ENCODE results near the gene FBXO48.
"Not testable (repeated sequence)": the region's sequence is repeated elsewhere in the genome, so short reads cannot be mapped to it uniquely, and the experiment has no call there.

Gene FBXO48, protein sequence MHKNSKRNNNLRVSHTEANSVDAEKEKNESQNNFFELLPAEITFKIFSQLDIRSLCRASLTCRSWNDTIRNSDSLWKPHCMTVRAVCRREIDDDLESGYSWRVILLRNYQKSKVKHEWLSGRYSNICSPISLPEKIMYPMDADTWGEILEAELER

DNA sequence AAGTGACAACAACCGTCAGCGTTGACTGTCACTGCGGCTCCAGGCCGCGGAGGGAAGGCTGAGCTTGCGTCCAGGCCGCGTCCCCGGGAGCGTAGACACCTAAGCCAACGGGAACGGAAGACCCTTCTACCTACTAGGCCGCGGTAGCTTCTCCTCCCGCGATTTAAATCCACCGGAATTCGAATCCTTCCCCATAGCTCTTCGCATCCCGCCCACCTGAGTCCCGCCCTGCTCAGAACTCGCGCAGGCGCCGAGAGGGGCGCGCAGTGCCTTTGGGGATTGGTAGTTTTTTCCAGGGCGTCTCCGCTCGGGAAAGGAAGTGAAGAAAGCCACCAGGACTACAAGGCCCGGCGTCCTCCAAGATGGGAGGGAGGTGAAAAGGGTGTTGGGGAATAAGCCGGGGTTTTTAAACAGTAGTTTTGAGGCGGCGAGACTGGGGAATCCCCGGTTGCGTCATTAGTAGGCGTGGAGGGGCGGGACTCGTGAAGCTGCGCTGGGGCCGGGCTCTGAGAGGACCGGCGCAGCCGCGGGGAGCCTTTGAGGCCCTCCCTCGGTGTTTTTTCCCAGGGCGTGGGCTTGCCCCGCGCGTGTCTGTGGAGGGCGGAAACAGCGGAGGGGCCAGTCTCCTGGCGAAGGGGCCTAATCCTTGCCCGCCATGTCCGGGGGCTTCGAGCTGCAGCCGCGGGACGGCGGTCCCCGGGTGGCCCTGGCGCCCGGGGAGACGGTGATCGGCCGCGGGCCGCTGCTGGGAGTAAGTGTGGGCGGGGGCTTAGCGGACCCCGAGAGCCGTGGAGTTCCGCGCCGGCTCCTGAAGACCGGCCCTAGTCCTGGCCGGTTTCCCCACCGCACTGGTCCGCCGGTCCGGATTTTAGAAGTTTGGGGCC is at the start of gene FBXO48, which contains the start of gene APLF:
Gene FBXO48, minus strand, starts transcription at position 218 of the 884 bp plus-strand sequence. CDS start 2,149 bp downstream, outside the sequence.
Gene APLF, plus strand, starts transcription at position 509 of the 884 bp plus-strand sequence. Its CDS starts 147 bp downstream, at position 656.
- DNase-seq = peak; percentile 96 to 99 (median 98)

DNA sequence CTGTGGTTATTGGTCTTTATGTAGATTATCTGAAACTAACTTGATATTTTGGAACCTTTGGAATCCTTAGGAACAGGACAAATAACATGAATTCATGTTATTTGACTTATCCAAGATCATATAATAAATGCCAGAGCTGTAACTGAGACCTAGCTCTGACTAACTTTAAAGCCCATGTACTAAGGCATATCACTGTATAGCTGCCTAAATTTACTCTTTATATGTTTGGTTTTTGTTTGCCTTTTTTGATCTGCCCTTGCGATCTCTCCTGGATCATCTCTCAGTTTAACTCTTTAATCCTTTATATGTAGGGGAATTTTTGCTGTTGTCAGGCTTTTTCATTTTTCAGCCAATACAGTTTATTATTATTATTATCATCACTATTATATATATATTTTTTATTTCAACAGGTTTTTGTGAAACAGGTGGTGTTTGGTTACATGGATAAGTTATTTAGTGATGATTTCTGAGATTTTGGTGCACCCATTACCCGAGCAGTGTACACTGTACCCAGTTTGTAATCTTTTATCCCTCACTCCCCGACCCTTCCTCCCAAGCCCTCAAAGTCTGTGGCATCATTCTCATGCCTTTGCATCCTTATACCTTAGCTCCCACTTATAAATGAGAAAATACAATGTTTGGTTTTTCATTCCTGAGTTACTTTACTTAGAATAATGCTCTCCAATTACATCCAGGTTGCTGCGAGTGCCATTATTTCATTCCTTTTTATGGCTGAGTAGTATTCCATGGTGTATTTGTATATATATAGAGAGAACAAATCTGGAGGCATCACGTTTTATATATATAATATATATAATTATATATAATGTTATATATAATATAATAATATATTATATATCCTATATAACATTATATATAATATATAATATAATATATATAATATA is 49.2 kb upstream of the FBXO48 start:
- DNase-seq = peak in 2 of 6 experiments; percentile 48 to 50

DNA sequence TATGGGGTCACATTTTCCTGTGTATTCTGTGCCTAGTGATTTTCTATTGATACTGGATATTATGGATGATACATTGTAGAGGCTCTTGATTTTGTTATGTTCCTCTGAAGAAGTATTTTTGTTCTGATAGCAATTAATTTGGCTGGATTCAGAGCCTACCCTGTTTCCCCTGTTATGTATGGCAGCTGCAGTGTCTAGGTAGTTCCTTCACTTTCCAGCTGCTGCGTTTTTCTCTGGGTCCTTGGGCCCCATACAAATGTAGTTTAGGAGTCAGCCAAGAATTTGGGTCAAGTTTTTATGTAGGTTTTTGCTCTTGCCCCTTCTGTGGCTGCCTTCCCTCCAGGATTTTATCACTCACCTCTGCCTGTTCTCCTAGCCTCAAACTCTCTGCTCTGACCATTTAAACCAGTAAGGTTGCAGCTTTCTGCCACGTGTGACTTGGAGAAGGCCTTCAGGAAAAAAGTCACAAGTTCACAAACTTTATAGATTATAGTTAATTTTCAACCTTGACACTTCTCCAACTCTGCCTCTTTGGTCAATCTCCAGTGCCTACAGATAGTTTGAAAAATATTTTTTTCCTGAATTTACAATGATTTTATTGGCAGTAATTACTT is 47.3 kb upstream of the FBXO48 start:
- no peak for DNase-seq

DNA sequence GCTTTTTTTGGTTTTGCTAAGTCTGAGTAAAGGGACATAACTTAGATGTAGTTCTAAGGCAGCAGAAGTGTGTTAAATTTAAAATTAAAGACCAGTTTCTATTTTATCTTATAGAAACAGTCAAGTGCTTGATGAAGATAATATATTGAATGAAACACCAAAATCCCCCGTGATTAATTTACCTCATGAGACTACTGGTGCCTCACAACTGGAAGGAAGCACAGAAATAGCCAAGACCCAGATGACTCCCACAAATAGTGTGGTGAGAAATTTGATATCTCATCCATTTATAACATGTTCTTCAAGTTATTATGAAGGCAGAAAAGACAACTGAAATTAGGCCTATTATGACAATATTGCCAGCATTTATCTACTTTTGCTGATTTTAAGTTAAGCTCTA is 45.9 kb upstream of the FBXO48 start:
- DNase-seq = no peak

DNA sequence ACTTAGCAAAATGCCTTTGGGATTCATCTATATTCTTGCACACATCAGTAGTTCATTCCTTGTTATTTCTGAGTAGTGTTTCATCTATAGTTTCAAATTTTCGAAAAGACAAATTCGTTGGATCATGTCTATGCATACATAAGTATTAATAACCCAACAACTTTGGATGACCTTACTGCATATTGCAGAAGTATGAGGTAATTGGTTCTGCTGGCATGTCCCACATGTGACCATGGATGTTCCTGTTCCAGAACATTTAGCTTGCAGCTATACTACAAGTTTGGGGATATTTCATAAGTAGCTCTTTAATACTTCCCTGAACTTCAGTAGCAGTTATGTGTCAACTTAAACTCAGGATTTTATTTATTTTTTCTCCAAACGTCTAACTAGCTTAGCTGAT is 45.2 kb upstream of the FBXO48 start:
- no peak for DNase-seq

DNA sequence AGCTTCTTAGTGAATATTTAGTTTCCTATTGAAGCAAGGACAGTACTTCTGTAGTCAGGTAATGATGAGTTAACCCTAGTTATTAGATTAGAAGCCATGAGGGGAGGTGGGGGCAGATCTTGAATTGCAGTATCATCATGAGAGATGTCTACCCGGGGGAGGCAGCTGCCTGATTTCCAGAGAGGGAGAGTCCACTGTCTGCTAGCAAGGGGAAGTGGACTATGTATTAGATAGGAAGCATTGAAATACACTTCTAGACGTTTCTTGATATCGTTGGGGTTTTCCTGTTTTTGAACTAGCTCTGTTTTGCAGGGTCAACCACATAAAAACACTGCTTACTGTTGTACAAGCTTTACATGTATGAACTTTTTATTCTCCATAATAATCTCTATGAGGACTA is 39.1 kb upstream of the FBXO48 start:
- no peak for DNase-seq

DNA sequence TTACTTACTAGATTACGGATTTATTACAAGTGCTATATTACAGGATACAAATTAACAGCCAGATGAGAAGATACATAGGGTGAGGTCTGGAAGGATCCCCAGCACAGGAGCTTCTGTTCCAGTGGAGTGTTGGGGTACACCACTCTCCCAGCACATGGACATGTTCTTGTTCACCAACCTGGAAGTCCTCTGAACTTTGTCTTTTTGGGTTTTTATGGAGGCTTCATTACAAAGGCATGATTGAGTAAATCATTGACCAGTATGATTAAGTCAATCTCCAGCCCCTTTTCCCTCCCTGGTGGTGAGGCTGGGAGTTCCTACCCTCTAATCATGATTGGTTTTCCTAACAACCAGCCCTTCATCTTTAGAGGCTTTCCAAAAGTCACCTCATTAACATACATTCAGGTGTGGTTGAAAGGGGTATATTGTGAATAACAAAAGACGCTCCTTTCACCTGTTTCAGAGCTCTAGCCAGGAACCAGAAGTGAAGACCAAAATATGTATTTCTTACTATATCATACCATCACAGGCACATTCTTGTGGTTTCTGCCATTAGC is 38.6 kb upstream of the FBXO48 start:
- no peak for DNase-seq

DNA sequence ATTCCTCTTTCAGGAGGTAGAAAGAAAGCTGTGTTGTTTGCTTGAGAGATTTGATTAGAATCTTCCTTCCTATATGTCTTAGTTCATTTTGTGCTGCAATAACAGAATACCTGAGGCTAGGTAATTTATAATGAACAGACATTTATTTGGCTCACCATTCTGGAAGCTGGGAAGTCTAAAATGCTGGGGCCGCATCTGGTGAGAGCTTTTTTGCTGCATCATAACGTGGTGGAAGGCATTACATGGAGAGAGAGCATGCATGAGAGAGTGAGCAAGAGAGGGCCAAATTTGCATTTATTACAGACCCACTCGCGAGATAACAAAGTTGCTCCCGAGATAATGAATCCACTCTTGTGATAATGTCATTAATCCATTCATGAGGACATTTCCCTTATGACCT is 34.7 kb upstream of the FBXO48 start:
- DNase-seq = no peak

DNA sequence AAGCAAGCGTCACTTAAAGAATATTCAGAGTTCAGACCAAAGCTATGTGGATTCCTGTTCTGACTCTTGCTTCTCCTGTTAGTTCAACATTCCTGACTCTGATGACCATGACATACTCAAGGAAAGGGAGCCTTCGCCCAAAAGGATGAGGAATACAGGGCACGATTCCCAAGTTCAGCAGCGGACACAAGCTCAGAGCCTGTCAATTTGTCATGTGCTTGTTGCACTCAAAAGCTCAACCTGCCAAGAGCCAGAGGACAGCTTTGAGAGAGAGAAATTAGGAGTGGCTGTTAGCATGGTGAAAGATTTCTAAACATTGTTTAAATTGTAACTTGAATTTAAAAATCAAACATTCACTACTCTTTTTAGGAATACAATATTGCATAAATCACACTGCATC is 33.6 kb upstream of the FBXO48 start:
- DNase-seq = no peak

DNA sequence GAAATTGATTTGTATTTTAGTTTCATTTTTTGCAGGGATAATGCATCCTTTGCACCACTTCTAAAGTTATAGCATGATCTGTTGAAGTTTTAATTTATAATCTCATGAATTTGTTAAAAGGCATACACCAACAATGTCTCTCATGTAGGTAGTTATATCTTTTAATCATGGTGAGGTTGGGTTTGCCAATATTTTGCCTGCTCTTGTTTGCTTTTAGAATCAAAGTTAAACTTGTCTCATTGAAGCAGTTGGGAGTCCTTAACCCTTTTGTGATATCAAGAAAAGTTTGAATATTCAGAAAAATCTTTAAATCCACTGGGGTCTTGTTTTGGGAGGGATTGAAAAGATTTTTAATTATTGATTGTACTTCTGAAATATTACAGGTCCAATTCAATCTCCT is 32.0 kb upstream of the FBXO48 start:
- no peak for DNase-seq

DNA sequence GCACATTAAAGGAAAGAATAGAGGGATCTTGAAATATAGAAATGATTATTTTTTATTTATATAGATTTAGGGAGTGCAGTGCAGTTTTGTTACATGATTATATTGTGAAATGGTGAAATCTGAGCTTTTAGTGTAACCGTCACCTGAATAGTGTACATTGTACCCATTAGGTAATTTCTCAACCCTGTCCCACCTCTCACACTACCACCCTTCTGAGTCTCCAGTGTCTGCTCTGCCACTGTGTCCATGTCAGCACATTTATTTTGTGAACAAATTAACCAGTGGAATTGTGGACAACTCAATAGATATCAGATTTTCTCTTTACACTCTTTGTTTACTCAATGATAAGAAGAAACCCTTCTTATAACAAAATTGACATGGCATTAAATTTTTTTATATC is 24.5 kb upstream of the FBXO48 start:
- DNase-seq = no peak

DNA sequence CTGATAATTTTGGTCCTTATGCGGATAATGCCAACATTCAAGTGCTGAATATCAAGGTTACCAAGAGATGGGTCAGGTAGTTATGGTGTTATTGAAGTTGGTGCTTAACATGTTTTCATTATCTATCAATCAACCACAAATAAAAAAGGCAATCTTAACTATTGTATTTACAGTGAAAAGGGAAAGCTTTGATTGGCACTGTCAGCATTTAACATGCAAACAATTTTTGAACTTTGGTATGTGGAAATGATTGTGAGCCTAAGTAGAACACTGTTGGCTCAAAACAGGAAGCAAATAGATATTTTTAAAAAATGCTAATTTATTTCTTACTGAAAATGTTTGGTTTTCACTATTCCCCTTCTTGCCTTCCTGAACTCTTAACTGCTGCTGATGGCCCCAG is 22.2 kb upstream of the FBXO48 start:
- DNase-seq = no peak

DNA sequence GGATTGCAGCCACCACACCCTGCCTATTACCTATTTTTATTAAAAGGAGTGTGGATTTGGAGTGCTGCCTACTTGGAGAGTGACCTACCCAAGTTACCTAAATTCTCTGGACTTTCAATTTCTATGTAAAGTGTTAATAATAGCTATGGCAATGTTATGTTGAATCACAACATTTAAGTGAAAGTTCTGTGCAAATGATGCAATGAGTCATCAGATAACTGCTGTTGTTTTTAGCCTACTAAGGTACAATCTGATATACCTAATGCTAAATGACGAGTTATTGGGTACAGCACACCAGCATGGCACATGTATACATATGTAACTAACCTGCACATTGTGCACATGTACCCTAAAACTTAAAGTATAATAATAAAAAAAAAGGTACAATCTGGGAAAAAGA is 21.5 kb upstream of the FBXO48 start:
- DNase-seq = not testable (repeated sequence)

DNA sequence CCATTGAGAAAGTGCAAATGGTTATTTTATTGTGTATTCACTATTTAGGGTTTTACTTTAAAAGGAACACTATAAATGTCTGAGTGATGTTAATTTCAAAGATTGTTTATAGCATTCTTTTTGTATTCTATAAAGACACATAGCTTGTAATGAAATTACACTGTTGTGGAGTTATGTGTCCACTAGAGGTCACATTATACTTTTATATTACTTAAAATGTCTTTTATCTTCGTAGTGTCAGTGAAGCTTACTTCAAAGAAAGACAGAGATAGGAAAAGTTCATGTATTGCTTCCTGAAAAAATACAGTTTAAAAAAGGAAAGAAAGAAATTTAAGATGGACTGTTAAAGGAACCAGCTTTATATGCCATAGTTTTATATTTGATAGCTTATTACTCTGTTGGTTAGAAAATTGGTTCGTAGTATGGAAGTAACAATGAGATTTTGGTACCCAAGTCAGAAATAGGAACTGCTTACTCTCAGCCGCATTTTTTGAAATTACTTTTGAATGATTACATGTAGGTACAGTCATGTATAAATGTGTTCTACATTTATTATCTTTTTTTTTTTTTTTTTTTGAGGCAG is 20.8 kb upstream of the FBXO48 start:
- DNase-seq = peak in 3 of 6 experiments; percentile 3 to 23 (median 23)

DNA sequence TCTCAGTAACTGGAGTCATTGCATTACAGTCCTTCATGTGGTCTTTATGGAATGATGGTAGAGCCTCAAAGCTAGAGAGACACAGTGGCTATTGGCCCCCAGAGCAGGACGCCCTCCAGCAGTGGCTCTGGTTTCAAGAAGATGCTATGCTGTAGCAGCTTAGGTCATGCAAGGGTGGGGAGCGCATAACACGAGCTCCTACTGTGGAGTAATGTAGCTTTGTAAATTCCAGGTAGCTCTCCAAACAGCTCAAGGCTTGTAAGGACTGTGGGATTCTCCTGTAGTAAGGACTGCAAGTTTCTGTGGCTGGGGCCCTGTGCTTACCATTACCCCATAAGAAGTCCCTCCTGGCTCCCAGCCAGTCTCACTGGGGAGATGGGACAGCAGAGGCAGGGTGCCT is 15.9 kb upstream of the FBXO48 start:
- DNase-seq = no peak

DNA sequence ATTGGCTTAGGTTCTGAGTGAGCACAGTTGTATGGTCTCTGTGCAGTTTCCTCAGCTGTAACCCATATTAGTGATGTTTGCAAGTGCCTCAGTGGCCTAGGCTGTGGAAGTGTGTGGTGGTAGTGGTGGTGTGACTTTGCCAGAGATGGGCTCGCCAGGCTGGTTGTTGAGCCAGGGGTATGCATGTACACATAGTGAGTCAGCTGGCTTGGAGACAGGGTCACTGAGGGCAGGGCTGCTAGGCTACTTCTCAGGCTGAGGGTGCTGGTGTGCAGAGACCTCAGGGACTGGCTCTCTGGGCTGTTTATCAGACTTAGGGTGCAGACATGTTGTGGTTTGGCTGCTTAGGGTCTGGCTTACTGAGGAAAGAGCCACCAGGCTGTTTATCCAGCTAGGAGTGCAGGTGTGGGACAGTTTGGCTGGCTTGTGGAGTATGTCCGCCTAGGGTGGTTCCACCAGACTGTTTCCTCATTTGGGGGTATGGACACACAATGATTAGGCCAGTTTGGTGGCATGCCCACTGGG is 15.3 kb upstream of the FBXO48 start:
- DNase-seq = no peak

DNA sequence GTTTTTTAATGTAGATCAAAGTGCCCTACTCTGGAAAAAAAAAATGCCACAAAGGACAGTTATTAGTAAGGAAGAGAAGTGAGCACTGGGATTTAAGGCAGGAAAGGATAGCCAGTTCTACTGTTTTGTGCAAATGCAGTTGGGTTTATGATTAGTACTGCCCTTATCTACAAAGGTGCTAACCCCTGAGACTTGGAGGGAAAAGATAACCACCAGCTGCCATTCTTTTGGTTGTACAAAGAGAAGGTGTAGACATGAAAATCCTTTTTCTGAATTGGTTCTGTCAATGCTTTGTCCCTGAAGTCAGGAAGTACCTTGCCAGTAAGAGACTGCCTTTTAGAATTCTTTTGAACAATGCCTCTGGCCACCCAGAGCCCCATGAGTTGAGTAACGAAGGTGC is 11.6 kb upstream of the FBXO48 start:
- no peak for DNase-seq

DNA sequence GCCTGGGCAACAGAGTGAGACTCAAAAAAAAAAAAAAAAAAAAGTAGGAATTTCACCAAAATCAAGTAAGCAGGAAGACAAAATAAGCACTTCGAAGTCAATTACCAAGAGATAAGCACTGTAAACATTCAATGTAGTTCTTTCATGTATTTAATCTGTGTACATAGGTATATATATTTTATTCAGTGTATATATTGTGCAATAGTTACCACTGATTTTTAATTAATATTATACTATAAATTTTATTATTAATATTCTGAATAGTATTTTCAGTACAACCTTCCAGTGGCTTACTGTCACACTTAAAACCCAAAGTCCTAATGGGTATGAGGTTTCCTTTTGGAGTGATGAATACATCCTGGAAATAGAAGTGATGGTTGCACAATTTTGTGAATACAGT is 9.4 kb upstream of the FBXO48 start:
- DNase-seq = no peak

DNA sequence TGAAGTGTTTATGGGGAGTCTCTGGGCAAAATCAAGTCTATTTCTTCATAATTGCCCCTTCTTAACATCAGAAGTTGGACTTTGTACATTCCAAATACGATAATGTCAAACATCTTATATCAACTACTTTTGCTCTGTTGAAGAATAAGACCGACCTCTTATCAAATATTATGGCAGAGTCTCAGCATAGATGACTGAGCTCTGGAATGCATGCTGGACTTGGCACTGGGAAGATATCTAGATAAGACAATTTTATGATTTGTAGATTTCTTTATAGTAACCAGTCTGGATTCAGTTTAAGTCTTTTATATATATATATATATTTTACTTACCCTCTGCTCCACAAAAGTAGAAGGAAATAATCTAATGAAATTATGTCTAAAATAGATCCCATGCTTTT is 8.5 kb upstream of the FBXO48 start:
- no peak for DNase-seq

DNA sequence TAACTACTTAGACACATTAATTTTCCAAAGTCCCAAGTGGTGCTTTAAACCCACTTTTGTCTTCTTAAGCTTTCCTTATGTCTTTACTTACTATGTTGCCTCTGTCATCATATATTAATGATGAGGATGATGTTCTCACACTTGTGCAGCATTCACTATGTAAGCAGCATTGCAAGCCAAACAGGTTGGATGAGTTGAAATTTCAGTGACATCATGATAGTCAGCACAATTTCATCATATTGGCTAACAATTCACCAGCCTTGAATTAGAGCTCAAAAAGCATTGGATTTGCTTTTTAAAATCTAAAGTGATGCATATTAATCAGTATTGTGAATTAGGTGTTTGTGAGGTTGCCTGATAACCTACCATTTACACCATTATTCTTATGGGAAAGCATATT is 8.0 kb upstream of the FBXO48 start:
- DNase-seq = no peak

DNA sequence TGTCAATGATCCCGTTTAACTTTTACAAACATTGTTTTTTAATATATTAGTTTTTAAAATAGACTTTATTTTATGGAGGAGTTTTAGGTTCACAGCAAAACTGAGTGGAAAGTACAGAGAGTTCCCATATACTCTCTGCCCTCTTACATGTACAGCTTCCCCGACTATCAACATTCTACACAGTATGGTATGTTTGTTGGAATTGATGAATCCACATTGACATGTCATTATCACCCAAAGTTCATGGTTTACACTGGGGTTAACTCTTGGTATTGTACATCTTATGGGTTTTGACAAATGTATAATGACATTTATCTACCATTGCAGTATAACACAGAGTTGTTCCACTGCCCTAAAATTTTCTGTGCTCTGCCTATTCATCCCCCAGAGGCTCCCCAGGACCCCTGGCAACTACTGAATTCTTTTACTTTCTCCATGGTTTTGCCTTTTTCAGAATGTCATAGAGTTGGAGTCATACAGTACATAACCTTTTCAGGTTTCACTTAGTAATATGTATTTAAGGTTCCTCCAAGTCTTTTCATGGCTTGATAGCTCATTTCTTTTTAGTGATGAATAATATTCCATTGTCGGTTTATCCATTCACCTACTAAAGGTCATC is 5.8 kb upstream of the FBXO48 start:
- DNase-seq = no peak

All from stimulated activated naive CD4-positive, alpha-beta T cell (primary cell).